GM12865 (cell line): Measurements from ENCODE around the gene GDPD5.

Source experiments
- DNase-seq: peaks from one replicate; pipeline ENCODE4 v3.0.0; 2010; ENCODE audit warnings: low read depth
- H3K4me3 ChIP-seq: 2 replicates; pipeline ENCODE4 v1.5.1; 2011; ENCODE audit warnings: mild to moderate bottlenecking, low read depth, low read length, control low read depth
- CTCF ChIP-seq: IDR thresholded peaks from 2 replicates; pipeline ENCODE4 v1.5.1; 2011; ENCODE audit warnings: low read length, control low read depth, low read depth, inconsistent platforms; ENCODE audit not compliant: insufficient read depth; ENCODE audit errors: missing control alignments

The GDPD5 gene

GRCh38 chr11:75450826-75451821 lies 74.6 kb downstream of the GDPD5 start:
- no peak overlapping the region for H3K4me3 ChIP-seq
- TF ChIP-seq CTCF, result peak; percentile 50
- peak; percentile 15 for DNase-seq

GRCh38 chr11:75450236-75450635 lies 75.5 kb downstream of the GDPD5 start:
- no peak for DNase-seq
- TF ChIP-seq CTCF, result no peak
- no peak overlapping the region for H3K4me3 ChIP-seq

GRCh38 chr11:75449776-75450175 lies 76.0 kb downstream of the GDPD5 start:
- no peak for TF ChIP-seq CTCF
- no peak overlapping the region for H3K4me3 ChIP-seq
- no peak for DNase-seq

GRCh38 chr11:75449271-75449670 lies 76.5 kb downstream of the GDPD5 start:
- no peak for DNase-seq
- no peak overlapping the region for H3K4me3 ChIP-seq
- no peak for TF ChIP-seq CTCF

- no peak overlapping the region for H3K4me3 ChIP-seq
- TF ChIP-seq CTCF, result no peak
- DNase-seq, result no peak
Observed at GRCh38 chr11:75447415-75447814, 78.3 kb downstream of the GDPD5 start.

- peak; percentile 97 for TF ChIP-seq CTCF
- no peak overlapping the region for H3K4me3 ChIP-seq
- peak; percentile 54 for DNase-seq
Observed at GRCh38 chr11:75445315-75445953, 80.3 kb downstream of the GDPD5 start.
